T-helper 22 cell (primary cell): ENCODE measurements around the gene ZSWIM3.

Source experiments
- DNase-seq: peaks from one replicate; pipeline ENCODE4 v3.0.0-alpha.2; 2020; ENCODE audit warnings: low read depth

Gene ZSWIM3

DNA sequence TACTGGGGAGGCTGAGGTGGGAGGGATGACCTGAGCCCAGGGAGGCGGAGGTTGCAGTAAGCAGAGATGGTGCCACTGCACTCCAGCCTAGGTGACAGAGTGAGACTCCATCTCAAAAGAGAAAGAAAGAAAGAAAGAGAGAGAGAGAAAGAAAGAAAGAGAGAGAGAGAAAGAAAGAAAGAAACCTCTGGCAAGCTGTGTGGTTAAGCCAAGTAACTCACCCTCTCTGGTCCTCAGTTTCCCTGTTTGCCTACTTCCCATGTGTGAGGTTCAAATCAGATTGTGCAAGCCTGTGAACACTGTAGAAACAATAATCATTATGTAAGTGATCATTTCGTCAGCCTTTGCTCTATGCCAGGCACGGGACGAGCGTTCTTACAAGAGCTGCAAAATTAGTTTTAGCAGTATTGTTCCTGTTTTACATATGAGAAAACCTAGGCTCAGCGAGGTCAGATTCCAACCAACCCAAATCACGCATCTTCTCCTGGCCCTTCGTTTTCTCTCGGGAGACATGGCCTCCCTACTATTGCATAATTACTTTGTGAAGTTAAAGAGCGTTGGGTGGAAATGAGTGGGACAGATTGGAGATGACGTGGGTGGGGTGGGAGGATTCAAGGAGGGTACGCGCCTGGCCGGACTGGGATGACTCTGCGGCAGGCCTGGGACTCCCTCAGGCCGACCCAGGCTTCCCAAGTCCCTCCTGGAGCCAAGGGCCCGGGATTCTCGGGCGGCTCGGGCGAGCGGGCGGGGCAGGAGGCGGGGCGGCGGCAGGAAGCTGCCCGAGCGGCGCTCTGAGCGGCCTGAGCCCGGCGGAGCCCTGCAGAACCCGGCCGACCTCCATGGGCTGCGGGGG is 24.2 kb upstream of the ZSWIM3 start, which contains the start of gene SNX21:
Gene SNX21, plus strand, starts transcription at position 770 of the 853 bp plus-strand sequence. CDS start 121 bp downstream, outside the sequence.
- no peak for DNase-seq

DNA sequence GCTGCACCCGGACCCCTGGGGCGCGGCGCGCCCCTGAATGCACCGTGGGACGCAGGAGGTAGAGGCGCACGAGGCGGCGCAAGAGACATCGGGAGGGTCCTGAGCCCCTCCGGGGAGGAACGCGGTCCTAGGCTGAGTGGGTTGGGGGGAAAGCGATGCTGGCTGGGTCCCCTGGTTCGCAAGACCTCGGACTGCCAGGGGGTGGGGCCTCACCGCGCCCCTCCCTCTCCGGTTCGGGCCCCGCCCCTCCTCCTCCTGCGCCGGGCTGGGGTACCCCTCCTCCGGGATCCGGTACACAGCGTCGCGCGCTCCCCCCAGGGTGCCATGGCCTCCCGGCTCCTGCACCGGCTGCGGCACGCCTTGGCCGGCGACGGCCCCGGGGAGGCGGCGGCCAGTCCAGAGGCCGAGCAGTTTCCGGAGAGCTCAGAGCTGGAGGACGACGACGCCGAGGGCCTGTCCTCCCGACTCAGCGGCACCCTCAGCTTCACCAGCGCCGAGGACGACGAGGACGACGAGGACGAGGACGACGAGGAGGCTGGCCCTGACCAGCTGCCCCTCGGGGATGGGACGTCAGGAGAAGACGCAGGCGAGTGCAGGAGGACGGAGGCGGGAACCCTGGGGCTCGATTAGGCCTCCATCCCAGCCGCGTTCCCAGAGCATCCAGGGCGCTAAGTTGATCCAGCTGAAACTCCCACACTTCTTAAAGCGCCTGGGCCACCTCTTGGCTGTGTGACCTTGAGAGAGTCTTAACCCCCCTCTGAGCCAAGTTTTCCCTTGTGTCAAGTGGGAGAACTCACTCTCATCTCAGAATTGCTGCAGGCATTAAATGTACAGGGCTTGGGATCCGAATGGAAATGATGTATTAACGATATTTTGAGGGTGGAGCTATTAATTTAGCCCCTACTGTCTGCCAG is 23.3 kb upstream of the ZSWIM3 start:
- peak; percentile 19 for DNase-seq

DNA sequence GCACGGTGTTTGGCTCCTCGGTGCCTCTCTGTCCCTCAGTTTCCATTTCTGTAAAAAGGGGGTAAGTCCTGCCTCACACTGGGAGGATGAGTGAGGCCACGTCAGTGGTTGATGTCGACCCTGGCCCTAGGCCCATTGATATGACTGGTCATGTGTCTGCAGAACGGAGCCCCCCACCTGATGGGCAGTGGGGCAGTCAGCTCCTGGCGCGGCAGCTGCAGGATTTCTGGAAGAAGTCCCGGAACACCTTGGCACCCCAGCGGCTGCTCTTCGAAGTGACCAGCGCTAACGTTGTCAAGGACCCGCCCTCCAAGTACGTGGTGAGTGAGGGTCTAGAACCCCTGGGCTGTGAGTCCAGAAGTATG is 22.6 kb upstream of the ZSWIM3 start:
- DNase-seq = no peak

DNA sequence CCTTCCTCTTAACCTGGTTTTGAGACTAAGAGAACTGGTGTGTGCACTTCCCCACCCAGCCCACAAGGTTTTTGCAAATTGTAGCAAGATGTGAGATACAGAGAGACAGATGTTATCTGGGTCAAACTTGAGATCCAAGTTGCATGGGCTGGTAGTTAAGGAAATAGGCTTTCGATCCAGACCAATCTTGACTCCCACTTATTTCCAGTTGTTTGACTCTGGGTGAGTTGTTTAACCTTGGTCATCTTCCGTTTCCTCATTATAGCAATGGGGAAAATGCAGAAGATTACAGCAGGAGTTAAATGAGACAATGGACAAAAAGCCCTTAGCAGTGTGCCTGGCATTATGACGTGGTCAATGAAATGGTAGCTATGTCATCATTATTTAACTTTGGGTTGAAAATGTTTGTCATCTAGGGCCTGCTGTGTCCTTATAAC is 22.1 kb upstream of the ZSWIM3 start:
- no peak for DNase-seq

DNA sequence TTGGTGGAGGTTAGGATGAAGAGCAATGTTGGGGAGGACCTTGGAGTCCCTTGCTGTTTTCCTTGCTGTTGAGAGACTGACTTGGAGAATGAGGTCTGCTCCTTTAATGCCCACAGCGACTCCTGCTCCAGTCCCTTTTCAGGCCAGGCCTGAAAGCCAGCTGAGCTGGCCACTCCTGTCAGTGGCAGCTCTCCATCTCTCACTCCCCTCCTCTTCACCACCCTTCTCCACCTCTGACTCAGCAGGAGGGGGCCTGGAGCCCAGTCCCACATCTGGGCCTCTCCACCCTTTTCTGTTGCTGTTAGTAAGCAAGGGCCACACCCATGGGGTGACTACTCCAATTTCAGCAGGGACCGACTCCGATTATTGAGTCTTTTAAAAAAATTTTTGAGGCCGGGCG is 21.6 kb upstream of the ZSWIM3 start:
- DNase-seq = no peak

DNA sequence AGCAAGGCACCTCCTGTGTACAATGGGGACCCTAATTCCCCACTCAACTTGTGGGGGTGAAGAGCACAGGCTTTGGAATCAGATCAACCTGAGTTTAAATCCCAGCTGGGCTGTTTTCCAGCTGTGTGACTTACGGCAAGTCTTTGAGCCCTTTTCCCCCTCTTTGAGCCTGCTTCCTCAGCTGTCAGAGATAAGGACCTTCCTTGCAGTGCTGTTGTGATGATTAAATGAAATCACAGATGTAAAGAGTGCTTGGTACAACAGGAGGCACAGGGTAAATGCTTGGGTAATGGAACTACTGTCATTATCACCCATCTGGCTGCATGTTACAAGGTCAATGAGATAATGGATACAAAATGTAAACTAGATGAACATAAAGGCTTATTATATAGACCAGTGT is 20.6 kb upstream of the ZSWIM3 start:
- no peak for DNase-seq

DNA sequence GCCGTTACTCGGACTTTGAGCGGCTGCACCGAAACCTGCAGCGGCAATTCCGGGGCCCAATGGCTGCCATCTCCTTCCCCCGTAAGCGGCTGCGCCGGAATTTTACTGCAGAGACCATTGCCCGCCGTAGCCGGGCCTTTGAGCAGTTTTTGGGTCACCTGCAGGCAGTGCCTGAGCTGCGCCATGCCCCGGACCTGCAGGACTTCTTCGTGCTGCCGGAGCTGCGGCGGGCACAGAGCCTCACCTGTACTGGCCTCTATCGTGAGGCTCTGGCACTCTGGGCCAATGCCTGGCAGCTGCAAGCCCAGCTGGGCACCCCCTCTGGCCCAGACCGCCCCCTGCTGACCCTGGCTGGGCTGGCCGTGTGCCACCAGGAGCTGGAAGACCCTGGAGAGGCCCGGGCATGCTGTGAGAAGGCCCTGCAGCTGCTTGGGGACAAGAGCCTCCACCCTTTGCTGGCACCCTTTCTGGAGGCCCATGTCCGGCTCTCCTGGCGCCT is 16.7 kb upstream of the ZSWIM3 start:
- no peak for DNase-seq

DNA sequence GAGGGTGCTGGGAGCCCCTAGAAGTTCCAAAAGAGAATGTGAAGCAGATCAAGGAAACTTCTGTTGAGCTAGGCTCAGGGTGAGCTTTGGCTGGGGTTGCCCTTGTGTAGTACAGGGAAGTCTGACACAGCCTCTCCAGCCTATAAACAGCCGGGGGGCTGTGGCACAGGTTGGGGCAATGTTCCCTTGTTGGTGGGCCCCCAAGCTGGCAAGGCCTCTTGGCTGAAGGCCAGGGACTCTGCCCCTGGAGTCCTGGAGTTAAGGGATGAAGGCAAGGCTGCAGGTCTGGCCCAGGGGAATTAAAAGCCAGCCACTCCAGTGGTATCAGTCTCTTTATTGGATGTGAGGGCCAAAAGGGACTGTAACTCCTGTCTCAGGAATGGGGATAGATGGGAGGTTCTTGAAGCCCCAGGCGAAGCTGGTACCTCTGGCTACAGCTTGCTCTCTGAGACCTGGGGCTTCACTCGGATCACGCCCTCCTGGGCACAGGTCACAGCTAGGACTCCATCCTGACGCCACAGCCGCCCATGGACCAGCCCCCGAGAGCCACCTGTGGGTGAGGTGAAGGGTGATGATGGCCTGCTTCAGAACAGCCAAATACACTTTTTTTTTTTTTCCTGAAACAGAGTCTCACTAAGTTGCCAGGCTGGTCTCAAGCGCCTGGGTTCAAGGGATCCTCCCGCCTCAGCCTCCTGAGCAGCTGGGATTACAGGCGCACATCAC is 15.8 kb upstream of the ZSWIM3 start:
- DNase-seq = no peak

DNA sequence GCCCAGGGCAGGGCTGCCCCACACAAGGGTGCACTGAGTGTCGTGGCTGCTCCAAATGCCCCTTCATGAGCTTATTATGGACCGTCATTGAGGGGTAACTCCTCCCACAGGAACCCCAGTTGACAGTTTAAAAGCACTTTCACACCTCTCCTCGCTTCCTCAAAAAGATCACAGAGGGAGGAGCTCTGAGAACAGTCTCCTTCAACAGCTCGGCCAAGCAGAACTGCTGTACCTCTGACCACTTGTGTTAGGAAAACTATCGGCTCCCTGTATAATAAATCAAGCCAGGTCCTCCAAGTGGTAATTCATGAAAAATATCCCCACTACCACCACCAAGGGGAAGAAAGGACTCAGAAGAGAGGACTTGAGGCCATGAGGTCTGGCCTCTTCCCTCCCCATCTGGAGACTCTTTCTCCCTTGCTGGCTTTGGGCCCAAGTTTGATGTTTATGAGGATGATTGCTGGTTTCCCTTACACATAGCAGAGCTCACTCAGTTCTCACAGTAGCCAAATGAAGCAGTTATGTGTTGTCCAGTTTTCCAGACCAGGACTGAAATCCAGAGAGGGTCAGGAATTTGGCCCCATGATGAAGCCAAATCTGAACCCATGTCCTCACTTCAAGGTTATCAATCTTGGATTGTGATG is 15.1 kb upstream of the ZSWIM3 start:
- DNase-seq = no peak

DNA sequence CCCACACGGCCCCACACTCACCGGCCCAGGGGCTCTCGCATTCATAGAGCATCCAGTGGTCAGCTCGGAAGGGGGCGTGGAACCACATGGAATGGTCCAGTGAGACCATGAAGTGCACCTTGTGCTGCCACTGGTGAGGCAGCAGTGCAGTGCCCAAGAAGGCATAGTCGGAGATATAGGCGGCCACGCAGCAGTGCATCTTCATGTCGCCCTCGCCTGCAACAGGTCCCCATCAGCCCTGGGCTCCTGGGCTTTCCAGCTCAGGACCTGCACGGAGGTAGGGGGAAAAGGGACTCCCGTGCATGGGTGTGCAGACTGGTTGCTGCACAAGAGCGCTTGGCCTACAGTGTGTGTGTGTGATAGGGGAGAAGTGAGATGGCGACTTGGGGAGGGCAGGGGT is 13.9 kb upstream of the ZSWIM3 start:
- no peak for DNase-seq

DNA sequence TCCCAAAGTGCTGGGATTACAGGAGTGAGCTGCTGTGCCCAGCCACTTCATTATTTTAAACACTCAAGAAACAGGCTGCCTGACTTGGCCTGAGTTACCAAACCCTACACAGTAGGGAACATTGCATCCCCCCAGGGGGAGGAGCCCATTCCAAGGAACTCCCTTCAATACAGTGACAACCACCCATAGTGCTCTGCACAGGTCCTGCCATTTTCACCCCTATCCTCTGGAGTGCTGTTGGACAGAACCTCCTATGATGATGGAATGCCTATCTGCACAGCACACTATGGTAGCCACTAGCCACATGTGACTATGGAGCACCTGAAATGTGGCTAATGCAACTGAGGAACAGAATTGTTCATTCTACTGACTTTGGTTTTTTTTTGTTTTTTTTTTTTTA is 12.0 kb upstream of the ZSWIM3 start:
- no peak for DNase-seq

DNA sequence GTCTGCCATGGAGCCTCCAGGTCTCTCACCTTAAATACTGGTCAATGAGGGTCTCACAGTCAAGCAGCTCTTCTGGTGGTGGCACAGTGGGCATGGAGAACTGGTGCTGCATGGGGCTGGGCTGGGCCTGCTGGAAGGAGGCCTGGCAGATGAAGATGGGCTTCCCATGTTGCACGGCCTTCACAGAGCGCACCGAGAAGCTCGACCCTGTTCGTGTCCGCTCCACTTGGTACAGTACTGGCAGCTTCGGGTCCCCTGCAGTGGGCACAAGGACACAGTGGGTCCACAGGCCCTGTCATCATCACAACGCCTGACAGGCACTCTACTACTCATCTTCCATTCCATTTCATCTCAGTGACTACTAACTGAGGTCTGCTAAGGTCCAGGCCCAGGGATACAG is 9.0 kb upstream of the ZSWIM3 start:
- no peak for DNase-seq

DNA sequence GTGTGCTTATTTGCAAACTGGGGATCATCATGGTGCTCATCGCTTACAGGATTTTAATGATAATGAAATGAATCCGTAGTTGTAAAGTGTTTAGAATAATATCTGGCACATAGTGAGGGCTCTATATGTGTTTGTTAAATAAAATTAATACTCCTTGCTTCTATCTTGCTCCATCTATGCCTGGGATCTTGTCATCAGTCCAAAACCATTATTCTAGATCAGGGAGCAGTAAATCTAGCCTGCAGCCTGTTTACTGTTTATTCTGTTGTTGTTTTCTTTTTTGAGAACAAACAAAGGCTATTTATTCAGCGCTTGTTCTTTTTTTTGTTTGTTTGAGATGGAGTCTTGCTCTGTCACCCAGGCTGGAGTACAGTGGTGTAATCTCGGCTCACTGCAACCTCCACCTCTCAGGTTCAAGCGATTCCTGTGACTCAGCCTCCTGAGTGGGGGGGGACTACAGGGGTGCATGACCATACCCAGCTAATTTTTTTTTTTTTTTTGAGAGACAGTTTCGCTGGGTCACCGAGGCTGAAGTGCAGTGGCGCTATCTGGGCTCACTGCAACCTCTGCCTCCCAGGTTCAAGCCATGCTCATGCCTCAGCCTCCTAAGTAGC is 8.3 kb upstream of the ZSWIM3 start:
- DNase-seq = no peak

DNA sequence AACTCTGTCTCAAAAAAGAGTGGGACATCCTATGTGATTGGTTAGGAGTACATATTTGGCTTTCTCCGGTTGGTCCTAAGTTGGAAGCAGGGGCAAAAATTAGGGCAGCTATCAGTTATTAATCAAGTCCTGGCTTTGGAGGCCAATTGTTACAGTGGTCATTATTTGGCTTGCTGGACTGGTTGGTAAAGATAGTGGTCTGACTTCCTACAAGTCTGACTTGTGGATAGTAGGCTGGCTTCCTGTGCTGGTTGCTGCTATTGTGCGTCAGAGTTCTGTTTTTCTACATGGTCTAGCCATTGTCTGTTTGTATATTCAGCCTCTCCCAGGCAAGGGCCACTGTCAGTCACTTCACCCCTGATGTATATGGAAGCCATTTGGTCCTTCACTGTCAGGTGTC is 7.2 kb upstream of the ZSWIM3 start:
- no peak for DNase-seq

DNA sequence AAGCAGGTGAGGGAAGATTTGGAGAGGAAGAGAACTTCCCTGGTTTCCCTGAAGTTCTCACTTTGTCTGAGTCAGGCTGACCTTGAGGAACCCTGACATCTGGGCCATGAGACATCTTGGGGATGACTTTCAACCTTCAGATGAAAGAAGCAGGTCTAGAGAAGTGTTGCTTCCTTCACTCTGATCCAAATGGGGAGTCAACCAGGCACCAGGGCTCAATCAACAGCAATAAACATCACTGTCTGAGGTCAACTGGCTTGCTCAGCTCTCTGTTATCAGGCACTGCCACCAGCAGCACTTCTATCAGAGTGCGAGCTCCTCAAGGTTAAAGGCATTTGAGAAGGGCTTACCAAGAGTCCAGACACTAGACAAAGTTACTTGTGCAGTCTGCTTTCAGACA is 6.5 kb upstream of the ZSWIM3 start:
- no peak for DNase-seq

DNA sequence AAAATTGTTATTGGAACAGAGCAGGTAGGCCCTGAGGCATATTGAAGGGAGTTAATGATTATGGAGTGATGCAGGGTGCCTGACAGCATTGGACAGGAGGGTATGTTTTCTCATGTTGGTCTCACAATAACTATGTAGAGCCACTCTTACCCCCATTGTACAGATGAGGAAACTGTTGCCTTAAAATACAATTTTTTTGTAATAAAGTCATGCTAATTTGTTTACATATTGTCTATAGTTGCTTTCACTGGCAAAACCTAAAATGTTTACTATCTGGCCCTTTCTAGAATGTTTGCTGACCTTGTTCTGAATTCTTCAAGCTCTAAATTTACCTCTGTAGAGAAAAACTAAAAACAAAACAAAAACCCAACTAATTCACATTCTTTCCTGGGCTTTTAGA is 5.9 kb upstream of the ZSWIM3 start:
- no peak for DNase-seq

DNA sequence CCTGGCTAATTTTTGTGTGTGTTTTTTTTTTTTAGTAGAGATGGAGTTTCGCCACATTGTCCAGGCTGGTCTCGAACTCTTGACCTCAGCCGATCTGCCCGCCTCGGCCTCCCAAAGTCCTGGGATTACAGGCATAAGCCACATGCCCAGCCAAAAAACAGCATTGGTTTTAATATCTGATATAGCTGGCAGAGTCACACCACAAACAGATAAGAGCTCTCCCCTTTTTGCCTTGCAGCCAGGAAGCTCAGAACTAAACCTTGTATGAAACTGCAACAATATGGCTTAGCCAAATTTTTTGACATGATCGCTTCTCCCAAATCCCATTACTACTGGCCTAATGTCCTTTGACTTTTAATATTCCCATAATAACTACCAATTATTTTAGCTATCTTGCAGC is 5.1 kb upstream of the ZSWIM3 start:
- no peak for DNase-seq

DNA sequence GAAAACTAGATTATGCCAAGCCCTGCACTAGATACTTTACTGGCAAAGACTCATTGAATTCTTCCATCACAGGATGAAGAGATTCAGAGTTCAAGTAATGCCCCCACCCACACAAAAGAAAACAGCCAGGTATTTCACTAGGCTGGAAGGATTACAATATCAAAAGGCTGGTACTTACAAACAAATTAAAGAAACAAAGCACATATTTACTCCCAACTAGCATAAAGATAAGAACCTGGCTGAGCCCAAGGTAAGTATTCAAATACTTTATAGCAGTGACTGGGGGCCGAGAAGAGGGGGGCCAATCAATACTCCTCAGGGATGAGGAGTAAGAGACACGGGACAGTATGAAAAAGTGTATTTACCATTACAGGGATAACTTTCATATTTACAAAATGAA is 3.9 kb upstream of the ZSWIM3 start:
- no peak for DNase-seq

DNA sequence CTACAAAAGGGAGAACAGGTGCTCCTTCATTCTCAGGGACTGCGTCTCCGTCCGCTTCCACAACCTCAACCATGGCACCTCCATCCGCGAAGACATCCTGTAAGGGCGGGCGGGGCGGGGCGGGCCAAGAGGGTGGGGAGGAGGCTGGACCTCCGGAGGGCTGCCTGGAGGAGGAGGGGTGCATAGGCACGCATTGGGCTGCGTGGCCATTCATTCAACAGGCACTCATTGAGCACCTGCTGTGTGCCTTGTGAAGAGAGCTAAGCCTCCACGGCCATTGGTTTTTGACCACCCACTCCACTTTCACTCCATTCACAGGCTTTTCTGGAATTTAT is 435 bp downstream of the ZSWIM3 start:
- DNase-seq = no peak

DNA sequence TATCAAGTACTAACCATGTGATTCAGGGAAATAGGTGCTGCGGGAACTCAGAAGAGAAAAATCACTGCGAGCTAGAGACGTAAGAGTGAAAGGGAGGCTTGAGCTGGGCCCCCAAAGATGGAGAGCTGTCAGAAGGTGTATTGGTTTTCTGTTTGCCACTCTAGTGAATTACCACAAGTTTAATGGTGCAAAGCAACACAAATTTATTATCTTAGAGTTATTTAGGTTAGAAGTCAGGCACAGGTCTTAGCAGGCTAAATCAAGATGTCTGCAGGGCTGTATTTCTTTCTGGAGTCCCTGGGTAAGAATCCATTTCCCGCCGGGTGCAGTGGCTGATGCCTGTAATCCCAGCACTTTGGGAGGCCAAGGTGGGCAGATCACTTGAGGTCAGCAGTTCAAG is 2.5 kb downstream of the ZSWIM3 start:
- DNase-seq = no peak

DNA sequence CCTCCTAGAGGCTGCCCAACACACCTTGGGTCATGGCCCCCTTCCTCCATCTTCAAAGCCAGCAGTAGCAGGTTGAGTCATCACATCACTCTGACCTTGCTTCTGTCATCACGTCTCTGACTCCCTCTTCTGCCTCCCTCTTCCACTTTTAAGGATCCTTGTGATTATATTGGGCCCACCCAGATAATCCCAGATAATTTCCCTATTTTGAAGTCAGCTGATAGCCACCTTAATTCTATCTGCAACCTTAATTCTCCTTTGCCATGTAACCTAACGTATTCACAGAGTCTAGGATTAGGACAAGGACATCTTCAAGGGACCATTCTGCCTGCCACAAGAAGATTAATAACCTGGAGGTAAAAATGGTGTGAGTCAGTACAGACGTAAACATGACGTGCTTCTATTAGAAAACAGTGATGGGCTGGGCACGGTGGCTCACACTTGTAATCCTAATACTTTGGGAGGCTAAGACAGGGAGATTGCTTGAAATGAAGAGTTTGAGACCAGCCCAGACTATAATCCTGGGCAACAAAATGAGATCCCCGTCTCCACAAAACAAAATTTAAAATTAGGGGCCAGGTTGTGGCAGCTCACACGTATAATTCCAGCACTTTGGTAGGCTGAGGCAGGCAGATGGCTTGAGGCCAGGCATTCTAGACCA is 3.3 kb downstream of the ZSWIM3 start:
- DNase-seq = no peak
